Duodenal mucosa (tissue), 2 donors: ENCODE results near the gene FOLR2.

Source experiments
- H3K27ac ChIP-seq: one replicate; pipeline ENCODE4 v1.7.0; 2013; ENCODE audit warnings: low read depth, low read length
- H3K27me3 ChIP-seq, 2 donors: one replicate each; pipeline ENCODE4 v1.7.0; 2013; ENCODE audit warnings: low read length in 2 of 2, control low read depth in 1 of 2; ENCODE audit not compliant: insufficient read depth in 2 of 2, control insufficient read depth in 1 of 2
- H3K36me3 ChIP-seq, 2 donors: one replicate each; pipeline ENCODE4 v1.7.0; 2013; ENCODE audit warnings: low read length in 2 of 2, control low read depth in 1 of 2; ENCODE audit not compliant: insufficient read depth in 2 of 2, control insufficient read depth in 1 of 2
- H3K4me1 ChIP-seq, 2 donors: one replicate each; pipeline ENCODE4 v1.7.0; 2013; ENCODE audit warnings: low read length in 2 of 2, control low read depth in 1 of 2; ENCODE audit not compliant: insufficient read depth in 2 of 2, control insufficient read depth in 1 of 2
- H3K4me3 ChIP-seq, 2 donors: one replicate each; pipeline ENCODE4 v1.7.0; 2013; ENCODE audit warnings: low read length in 2 of 2, low read depth in 1 of 2
- H3K9ac ChIP-seq, 2 donors: one replicate each; pipeline ENCODE4 v1.7.0; 2013; ENCODE audit warnings: low read length in 2 of 2, low read depth in 1 of 2
- H3K9me3 ChIP-seq, 2 donors: one replicate each; pipeline ENCODE4 v1.7.0; 2013; ENCODE audit warnings: low read length in 2 of 2, control low read depth in 1 of 2; ENCODE audit not compliant: control insufficient read depth in 1 of 2

The FOLR2 gene

DNA sequence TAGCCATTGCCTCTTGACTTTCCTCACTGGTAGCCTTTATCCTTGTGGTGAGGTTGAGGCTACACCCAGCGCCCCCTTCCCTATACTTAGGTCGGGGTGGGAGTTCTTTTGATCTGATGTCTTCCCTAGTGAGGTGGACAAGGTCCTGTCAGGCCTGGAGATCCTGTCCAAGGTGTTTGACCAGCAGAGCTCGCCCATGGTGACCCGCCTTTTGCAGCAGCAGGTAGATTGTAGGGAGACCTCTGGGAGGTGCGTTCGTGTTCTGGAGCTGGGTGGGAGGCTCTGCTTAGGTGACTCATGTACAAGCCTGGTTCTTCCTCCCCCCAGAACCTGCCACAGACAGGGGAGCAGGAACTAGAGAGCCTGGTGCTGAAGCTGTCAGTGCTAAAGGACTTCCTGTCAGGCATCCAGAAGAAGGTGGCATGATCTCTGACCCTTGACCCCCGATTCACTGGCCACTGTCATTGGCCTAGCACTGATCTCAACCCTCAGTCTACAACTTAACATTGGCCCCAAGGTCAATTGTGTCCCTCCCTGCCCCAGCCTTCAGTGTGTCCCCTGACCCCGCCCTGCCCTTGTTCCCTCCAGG, 12.8 kb downstream of the FOLR2 start:
- Histone ChIP-seq H3K36me3 (peaks cover 46 to 65% of the 10 kb centered on the region in 2 donors), H3K27ac (no peak overlapping the region), H3K4me3 (no peak overlapping the region), H3K9me3 (no peaks in the 10 kb centered on the region), H3K27me3 (no peaks in the 10 kb centered on the region), H3K4me1 (peaks cover 8 to 10% of the 10 kb centered on the region in 2 donors), H3K9ac (no peak overlapping the region)

DNA sequence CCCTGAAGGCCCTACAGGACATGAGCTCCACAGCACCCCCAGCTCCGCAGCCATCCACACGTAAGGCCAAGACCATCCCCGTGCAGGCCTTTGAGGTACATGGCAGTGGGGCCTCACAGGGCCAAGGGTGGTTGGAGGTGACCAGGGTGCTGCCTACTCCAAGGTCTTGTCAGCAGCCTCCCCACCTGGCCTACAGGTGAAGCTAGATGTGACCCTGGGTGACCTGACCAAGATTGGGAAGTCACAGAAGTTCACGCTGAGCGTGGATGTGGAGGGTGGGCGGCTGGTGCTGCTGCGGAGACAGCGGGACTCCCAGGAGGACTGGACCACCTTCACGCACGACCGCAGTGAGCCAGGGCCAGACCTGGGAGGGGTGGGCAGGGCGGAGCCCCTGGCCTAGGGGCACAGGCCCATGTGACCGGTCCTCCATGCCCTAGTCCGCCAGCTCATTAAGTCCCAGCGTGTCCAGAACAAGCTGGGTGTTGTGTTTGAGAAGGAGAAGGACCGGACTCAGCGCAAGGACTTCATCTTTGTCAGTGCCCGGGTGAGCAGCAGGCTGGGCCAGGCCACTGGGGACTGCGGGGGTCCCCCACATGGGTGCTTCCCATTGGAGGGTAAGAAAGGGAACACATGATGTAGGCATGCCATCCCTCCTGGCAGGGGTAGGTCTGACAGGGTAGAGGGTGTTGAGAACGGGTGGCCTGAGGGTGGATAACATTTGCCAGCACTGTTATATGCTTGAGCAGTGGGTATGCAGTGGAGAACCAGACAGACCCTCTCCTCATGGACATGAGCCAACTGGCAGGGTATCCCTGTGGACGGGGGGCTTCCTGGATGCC, 13.6 kb downstream of the FOLR2 start:
- no peaks in the 10 kb centered on the region for H3K27me3 ChIP-seq
- peaks cover 7 to 8% of the 10 kb centered on the region in 2 donors for H3K4me1 ChIP-seq
- no peaks in the 10 kb centered on the region for H3K9me3 ChIP-seq
- H3K36me3 ChIP-seq, result peaks cover 50 to 72% of the 10 kb centered on the region in 2 donors
- no peak overlapping the region for H3K4me3 ChIP-seq
- no peak overlapping the region for H3K27ac ChIP-seq
- H3K9ac ChIP-seq, result no peak overlapping the region

- Histone ChIP-seq H3K4me1 (peaks cover under 1 to 1% of the 10 kb centered on the region in 2 donors), H3K9ac (no peak overlapping the region), H3K36me3 (peaks cover 56 to 77% of the 10 kb centered on the region in 2 donors), H3K4me3 (no peak overlapping the region), H3K9me3 (no peaks in the 10 kb centered on the region), H3K27ac (no peak overlapping the region), H3K27me3 (no peaks in the 10 kb centered on the region)
Measured at GRCh38 chr11:72230764-72231365, 14.3 kb downstream of the FOLR2 start.

DNA sequence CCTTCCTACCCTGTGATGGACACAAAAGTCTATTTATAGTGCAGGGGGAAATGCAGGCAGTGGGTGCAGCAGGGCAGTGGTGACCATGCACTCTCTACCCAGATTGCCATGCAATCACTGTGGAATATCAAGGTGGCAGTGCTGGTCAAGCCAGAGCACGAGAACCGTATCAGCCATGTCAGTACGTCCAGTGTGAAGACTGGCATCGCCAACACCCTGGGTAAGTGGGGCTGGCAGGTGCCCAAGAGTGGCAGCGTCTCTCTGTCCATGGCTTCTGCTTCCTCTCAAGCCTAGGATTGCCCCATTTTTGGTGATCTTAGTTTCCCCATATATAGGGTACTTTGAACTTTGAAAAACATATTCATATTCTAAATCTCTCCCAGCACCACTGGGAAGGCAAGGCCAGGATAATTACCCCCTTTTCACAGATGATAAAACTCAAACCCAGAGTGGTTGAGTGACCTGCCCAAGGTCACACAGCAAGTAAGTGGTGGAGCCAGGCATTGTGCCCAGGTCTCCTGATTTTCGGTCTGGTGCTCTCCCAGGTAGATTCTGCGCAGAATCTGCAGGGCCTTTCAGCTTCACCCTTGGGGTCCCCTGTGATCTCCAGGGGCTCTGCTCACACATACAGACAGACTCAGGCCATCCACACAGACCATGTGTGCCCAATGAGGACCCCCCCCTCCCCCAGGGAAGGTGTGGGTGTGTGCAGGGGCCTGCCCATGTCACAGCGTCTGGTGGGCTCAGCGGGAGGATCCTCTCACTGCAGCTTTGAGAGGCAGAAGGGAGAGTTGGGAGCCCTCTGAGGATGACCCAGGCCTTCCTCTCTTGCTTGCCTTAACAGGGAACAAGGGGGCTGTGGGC, 15.0 kb downstream of the FOLR2 start:
- Histone ChIP-seq H3K4me1 (no peaks in the 10 kb centered on the region), H3K9me3 (no peaks in the 10 kb centered on the region), H3K36me3 (peaks cover 56 to 85% of the 10 kb centered on the region in 2 donors), H3K4me3 (no peak overlapping the region), H3K27ac (no peak overlapping the region), H3K27me3 (no peaks in the 10 kb centered on the region), H3K9ac (no peak overlapping the region)

DNA sequence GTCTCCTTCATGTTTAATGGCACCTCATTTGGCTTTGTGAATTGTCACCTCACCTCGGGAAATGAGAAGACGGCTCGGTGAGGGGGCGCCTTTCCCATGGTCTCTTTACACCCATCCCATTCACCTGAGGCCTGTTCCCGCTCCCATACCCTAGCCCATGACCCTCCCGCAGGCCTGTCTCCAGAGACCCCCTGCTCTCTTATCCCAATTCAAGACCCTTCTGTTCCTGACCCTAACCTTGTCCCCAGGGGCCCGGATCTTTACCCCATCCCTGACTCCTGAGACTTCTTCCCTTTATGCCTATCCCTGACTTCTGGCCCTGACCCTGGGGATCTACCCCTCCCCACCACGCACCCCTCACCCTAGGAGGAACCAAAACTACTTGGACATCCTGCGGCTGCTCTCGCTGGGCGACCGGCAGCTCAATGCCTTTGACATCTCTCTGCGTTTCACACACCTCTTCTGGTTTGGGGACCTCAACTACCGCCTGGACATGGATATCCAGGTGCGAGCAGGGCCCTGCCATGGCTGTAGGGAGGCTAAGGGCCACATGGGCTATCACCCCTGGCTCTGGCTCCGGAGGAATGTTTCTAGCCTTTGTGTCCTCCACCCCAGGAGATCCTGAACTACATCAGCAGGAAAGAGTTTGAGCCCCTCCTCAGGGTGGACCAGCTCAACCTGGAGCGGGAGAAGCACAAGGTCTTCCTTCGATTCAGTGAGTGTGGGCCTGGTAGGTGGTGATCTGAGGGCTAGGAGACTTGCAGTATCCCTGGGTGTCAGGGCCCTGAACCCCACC, 15.9 kb downstream of the FOLR2 start:
- no peak overlapping the region for H3K9ac ChIP-seq
- no peaks in the 10 kb centered on the region for H3K9me3 ChIP-seq
- peaks cover 56 to 93% of the 10 kb centered on the region in 2 donors for H3K36me3 ChIP-seq
- H3K27me3 ChIP-seq, result no peaks in the 10 kb centered on the region
- no peak overlapping the region for H3K27ac ChIP-seq
- H3K4me3 ChIP-seq, result no peak overlapping the region
- peaks cover 0 to 3% of the 10 kb centered on the region in 2 donors for H3K4me1 ChIP-seq

GRCh38 chr11:72233056-72233772, 16.6 kb downstream of the FOLR2 start:
- H3K9me3 ChIP-seq, result no peaks in the 10 kb centered on the region
- H3K9ac ChIP-seq, result no peak overlapping the region
- no peak overlapping the region for H3K4me3 ChIP-seq
- peaks cover 55 to 94% of the 10 kb centered on the region in 2 donors for H3K36me3 ChIP-seq
- peaks cover 7 to 8% of the 10 kb centered on the region in 2 donors for H3K4me1 ChIP-seq
- H3K27ac ChIP-seq, result no peak overlapping the region
- no peaks in the 10 kb centered on the region for H3K27me3 ChIP-seq

DNA sequence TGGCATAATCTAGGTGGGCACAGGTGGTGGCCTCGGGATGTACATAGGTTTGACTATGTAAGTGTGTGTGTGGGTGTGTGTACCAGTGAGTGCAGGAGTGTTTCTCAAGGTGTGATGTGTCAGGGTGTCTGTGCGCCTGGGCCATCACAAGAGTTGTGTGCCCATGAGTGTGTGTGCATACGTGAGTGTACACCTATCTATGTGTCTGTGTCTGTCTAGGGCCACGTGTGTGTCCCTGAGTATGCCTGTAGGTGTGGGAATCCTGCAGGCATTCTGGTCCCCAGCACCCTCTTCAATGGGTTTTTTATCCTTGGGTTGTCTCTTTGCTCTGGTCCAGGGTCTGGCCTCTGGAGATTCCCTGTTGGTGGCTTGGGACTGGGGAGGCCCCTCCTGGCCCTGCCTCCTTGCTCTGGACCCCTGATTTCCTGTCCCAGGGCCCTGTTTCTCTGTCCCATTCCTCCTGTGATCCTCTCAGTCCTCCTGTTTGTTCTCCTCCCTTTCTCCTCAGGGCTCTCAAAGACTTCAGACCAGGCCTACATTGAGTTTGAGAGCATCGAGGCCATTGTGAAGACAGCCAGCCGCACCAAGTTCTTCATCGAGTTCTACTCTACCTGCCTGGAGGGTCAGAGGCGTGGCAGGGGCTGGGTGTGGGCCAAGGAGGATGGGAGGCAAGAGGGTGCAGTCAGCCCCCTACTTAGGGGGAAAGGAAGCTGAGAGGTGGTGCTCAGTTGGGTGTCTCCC, 17.3 kb downstream of the FOLR2 start:
- Histone ChIP-seq H3K4me1 (peaks cover 11 to 13% of the 10 kb centered on the region in 2 donors), H3K4me3 (no peak overlapping the region), H3K27me3 (peaks cover 0 to under 1% of the 10 kb centered on the region in 2 donors), H3K9me3 (no peaks in the 10 kb centered on the region), H3K36me3 (peaks cover 51 to 87% of the 10 kb centered on the region in 2 donors), H3K9ac (no peak overlapping the region), H3K27ac (no peak overlapping the region)

DNA sequence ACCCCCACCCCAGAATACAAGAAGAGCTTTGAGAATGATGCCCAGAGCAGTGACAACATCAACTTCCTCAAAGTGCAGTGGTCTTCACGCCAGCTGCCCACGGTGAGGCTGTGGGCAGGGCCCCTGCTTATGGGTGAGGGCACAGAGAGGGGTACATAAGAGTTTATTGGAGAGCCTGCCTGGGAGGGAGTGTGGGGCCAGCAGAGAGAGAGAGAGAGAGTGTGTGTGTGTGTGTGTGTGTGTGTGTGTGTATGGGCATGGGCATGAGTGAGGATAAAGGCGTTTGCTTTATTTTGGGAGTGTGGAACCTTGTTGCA, 17.9 kb downstream of the FOLR2 start:
- H3K36me3 ChIP-seq, result peaks cover 48 to 81% of the 10 kb centered on the region in 2 donors
- no peak overlapping the region for H3K4me3 ChIP-seq
- H3K4me1 ChIP-seq, result peaks cover 16 to 18% of the 10 kb centered on the region in 2 donors

More for the DNA sequence above, 17.9 kb downstream of the FOLR2 start:
- Histone ChIP-seq H3K9me3 (no peaks in the 10 kb centered on the region), H3K27me3 (peaks cover 2 to 6% of the 10 kb centered on the region in 2 donors), H3K9ac (no peak overlapping the region), H3K27ac (no peak overlapping the region)
